CD4-positive, alpha-beta T cell treated with Interleukin-6 at 100 ng/mL for 8 hours (primary cell): ENCODE results near the gene RNF152.
"Not testable (repeated sequence)": the region's sequence is repeated elsewhere in the genome, so short reads cannot be mapped to it uniquely, and the experiment has no call there.

ENCODE experiments used
- DNase-seq: peaks from one replicate; pipeline ENCODE4 v3.0.0-alpha.2; 2020; ENCODE audit warnings: mixed read lengths, low spot score

The RNF152 gene

DNA sequence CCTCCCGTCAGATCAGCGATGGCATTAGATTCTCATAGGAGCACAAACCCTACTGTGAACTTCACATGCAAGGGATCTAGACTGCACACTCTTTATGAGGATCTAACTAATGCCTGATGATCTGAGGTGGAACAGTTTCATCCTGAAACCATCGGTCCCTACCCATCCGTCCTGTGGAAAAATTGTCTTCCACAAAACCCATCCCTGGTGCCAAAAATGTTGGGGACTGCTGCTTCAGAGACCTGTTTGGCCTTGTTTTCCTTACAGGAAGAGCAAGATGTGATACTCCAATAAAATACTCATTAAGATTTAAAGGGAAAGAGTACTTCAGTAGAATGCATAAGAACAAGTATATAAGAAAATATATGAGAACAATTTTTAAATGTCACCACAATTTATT lies 71.1 kb downstream of the RNF152 start:
- DNase-seq = no peak

DNA sequence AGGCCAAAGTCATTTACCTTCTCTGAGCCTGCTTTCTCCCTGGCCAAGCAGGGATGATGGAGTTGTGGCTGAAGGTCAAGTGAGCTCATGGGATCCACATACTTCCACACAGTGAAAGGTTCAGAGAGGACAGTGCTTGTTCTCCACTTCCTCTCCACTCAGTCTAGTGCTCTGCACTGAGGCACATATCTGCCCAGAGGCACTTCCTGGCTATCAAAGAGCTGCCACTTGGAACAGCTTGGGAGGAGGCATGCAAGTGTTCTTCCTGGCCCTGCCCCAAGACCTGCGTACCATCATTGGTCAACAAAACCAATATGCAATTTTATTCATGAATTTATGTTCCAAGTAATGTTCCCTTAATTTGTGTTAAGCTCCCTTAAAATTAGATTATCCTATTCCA lies 71.9 kb downstream of the RNF152 start:
- no peak for DNase-seq

DNA sequence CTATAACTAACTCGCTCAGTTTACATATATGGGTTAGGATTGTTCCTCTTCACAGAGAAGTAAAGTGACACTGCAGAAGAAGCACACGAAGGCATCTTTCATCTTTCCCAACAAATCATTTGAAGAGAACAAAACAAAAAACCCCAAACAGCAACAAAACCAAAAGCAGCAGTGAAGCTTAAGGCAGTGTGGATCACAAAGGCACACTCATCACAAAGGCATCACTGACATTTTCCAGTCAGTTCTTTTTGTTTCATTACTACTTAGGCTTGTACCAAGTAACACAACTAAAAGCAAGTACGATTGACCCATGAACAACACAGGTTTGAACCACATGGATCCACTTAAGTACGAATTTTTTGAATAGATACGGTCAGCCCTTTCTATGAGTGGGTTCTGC lies 75.7 kb downstream of the RNF152 start:
- DNase-seq = no peak

DNA sequence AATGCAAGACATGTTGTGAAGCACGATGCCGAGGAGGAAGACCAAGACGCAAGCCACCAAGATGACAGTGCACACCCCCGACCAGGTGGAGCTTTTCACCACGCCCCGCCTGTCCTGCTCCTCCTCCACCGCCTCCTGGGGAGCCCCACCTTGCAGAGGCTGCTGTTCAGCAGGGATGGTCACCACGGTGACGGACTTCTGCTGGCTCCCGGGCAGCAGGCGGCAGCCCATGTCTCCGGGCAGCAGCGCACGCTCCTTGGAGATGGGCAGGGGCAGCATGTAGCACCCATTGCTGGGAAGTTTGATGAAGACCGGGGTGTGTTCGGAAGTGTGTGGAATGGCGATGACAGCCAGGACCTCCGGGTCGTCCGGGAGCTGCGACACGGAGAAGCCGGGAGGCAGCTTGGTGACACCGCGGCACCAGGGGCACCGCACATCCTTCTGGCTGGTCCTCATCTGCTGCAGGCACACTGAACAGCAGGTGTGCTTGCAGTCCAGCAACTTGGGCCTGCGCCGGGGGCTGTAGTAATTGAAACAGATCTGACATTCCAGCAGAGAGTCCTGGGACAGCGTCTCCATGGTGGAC lies 76.8 kb downstream of the RNF152 start:
- no peak for DNase-seq

DNA sequence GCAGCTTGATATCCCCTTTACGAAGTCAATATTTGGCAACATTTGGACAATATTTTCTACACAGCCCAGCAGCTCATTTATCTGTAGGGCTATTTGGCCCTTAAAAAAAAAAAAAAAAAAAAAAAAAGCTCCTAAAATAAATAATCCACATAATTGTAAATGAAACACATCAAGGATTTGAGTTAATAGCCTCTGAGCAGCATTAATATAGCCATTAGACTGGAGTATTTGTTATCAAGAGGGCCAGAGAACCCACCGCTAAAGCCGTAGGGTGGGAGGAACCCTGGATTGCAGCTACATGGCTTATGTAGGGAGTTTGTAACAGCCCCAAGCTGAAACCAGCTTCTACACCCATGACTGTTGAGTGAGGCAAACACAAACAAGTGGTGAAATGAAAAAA lies 84.5 kb downstream of the RNF152 start:
- no peak for DNase-seq

DNA sequence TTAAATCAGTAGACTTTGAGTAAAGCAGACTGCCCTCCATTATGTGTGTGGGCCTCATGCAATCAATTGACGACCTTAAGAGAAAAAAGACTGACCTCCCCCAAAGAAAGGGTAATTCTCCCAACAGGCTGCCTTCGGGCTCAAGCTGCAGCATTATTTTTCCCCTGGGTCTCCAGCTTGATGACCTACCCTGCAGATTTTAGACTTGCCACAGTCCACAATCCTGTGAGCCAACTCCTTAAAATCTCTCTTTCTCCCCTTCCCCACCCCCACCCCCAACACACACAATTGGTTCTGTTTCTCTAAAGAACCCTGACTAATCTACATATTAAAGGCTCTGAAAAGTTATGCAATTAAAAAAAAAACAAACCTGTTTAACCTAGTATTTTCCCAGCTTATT lies 89.4 kb downstream of the RNF152 start:
- DNase-seq = no peak

DNA sequence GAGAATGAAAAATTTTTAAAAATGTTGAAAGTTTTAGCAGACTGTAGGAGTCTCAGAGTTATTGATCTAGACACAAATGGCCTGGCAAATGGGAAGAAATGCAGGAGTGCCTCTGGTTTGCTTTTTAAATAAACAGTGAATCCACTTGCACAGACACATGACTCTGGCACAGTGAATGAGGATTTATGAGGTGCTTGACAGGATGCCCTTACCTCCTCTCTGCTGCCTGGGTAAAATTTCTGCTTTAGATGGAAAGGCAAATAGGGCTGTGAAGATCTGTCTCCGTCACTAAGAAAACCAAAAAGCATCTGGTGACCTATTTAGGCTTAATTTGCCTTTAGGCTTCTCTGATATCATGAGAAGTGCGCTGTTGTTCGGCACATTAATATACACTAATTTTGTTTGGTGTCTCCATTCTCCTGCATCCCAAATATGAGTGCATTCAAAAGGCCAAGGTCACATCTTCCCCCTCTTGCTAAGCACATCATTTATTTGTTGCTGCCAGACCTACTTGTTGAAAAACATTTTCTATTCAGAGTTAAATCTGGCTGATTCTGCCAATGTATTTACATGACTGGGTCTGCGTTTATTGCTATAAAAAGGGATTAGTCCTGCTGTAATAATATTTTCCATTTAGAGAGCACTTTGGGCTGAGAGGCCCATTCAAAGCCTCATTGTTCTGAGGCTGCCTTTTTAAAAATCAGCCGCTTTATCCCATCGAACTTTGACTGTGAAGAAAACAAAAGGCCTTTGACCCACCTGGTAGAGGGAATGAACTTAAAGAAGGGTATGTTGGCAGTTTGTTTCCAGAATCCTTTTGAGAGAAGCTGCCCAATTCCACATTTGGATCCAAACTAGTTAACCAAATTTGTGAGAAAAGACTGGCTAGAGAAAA lies 94.9 kb downstream of the RNF152 start:
- DNase-seq = no peak

DNA sequence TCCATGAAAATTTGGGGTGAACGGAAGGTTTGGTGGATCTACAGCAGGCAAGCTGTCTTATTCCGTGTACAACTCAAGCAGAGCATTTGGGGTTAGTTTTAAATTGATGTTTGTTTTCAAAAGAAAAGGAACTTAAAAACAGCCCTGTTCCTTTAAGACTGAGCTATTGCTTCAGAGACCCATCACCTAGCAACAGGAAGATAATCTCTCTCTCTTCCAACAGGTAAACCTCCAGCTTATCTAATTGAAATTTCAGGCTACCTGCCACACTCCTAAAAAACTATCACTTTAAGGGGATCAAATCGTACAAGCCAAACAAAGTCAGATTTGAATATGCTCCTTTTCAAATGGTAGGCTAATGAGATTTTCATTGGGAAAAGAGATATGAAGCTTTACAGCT lies 101.8 kb downstream of the RNF152 start:
- no peak for DNase-seq

DNA sequence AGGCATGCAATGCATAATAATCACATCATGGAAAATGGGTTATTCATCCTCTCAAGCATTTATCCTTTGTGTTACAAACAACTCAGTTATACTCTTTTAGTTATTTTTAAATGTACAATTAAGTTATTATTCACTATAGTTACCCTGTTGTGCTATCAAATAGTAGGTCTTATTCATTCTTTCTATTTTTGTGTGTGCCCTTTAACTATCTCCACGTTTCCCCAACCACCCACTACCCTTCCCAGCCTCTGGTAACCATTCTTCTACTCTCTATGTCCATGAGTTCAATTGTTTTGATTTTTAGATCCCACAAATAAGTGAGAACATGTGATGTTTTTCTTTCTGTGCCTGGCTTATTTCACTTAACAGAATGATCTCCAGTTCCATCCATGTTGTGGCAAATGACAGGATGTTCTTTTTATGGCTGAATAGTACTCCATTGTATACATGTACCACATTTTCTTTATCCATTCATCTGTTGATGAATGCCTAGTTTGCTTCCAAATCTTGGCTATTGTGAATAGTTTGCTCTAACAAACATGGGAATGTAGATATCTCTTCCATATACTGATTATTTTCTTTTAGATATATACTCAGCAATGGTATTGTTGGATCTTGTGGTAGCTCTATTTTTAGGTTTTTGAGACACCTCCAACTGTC lies 105.7 kb downstream of the RNF152 start:
- DNase-seq = not testable (repeated sequence)

DNA sequence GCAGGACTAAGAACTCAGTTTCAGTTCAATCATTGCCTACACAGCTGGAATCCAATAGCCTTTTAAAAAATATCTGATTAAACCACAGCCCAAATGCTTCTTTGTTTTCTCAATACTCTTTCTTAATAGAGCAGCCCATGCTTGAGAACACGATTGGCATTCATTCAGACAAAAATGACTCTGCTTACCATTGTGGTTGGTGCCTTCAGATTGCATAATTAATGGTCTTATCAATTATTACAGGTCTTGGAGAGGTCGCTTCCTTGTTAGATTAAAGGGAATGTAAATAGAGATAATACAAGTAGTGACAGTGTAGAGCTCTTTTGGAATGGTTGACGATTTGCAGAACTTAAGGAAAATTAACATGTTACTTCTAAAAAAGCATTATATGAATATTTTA lies 107.2 kb downstream of the RNF152 start:
- no peak for DNase-seq

DNA sequence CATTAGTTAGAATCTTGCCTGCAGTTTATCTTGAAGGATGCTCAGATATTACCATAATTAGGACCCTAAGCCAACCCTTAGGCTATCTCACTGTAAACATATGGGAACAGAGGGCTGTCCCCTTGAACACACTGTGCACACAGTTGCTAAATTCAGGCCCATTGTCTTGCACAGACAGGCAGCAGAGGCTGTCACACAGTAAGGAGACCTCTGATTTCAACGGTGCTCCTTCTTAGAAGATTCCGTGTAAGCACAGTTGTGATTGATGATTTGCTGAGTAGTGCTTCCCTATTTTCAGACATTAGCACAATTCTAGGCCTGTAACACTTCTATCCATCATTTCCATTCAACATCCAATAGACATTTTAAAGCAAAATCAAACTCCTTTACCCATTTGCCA lies 108.0 kb downstream of the RNF152 start:
- no peak for DNase-seq

DNA sequence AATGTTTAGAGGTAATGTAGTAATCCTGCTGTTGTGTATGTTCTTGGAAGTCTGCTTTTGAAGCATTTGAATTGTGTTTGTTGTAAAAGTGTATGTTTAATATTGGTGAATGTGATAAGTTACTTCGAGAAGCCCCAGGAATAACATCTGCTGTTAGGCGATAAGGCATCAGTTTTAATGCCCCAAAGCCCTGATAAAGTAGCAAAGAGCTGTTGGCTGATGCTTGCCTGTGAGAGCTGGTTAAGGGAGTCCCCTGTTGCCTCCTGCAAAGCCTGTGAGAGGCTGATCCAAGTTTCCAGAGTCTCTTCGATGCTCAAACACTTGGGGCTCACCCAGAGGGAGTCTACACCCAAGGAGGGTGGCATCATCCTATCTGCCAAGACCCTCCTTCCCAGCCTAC lies 110.3 kb downstream of the RNF152 start:
- DNase-seq = no peak

DNA sequence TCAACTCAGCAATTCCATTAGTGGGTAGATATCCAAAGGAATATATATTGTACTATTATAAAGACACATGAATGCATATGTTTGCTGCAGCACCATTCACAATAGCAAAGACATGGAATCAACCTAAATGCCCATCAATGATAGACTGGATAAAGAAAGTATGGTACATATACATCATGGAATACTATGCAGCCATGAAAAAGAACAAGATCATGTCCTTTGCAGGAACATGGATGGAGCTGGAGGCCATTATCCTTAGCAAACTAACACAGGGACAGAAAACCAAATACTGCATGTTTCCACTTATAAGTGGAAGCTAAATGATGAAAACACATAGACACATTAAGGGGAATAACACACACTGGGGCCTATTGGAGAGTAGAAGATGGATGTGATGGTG lies 116.6 kb downstream of the RNF152 start:
- not testable (repeated sequence) for DNase-seq

DNA sequence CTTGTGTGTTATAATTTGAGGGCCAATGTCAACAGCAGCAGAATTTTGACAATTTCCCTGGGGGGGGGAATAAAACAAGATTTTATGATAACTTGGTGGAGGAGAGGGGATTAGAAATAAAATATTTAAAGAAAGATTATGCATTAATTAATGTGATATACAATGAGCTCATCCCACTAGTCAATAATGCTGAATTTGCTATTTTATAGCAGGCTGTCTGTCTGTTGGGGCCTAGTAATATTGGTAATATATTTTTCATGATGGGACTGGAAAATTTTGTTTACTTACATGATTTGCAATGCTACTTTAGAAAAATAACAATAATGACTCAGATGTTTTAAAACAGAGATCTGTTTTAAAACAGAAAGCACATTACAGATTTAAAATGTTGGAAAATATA lies 118.0 kb downstream of the RNF152 start:
- DNase-seq = no peak

DNA sequence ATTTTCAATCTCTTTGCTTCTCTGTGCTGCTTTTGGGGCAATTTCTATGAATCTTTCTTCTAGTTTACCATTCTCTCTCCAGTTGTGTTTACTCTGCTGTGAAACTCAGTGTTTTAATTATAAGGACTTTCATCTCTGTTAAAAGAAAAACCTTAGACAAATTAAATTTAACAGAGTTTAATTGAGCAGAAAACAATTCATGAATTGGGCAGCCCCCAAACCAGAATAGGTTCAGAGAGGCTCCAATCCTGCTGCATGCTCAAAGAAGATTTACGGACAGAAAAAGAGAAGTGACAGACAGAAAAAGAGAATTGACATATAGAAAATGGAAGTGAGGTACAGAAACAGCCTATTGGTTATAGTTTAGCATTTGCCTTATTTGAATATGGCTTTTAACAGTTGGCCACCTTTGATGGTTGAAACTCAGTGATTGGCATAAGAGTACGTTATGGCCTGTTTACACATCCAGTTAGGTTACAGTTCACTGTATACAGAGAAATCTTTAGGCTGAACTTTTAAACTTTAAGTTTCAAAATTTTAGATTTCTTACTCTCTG lies 120.4 kb downstream of the RNF152 start:
- DNase-seq = no peak

DNA sequence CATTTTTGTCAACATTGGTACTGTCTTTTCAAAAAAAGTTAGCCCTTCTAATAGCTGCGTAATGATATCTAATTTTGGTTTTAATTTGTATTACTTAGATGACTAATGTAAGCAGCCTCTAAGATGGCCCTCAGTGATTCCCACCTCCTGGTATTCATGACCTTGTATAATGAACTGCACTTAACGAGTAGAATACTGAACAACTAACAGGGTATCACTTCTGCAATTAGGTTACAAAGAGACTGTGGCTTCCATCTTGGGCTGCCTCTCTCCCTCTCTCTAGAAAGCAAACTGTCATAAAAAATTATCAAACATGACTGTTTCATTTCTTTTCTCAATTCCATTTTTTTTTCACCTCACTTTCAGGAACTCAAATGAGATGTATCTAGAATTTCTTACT lies 120.9 kb downstream of the RNF152 start:
- no peak for DNase-seq

DNA sequence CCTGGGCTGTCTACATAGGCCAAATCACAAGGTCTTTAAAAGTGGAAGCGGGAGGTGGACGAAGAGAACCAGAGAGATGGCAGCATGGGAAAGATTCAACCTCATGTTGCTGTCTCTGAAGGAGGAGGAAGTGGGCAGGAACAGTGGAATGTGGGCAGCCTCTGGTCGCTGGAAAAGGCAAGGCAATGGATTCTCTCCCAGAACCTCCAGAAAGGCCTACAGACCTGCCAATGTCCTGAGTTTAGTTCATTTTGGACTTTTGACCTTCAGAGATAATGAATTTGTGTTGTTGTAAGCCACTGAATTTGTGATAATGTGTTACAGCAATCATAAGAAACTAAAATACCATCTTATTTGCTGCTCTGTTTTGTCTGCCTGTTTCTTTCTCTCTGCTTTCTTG lies 122.5 kb downstream of the RNF152 start:
- DNase-seq = no peak

DNA sequence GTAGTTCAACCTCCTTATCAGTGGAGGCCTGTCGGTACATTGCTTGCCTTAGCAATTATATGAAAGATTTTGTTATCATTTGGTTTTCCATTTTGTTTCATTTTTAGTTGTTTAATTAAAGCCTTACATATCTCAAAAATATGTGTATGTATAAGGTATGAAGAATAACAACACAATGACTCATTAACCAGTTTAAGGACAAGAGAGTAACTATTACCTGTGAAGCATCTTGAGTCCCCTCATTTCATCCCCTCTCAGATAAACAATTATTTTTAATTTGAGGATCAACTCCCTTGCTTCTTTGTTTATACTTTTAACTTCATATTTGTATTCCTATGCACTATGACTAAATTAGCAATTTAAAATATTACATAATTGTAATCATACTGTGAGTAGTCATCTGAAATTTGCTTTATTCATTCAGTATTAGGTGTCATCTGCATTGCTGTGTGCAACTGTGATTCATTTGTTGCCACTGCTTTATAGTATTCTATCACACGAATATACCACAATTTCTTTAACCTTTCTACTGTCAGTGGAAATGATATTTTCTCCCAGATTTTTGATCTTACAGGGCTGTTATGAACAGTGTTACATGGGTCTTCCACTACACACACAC lies 126.4 kb downstream of the RNF152 start:
- DNase-seq = no peak

DNA sequence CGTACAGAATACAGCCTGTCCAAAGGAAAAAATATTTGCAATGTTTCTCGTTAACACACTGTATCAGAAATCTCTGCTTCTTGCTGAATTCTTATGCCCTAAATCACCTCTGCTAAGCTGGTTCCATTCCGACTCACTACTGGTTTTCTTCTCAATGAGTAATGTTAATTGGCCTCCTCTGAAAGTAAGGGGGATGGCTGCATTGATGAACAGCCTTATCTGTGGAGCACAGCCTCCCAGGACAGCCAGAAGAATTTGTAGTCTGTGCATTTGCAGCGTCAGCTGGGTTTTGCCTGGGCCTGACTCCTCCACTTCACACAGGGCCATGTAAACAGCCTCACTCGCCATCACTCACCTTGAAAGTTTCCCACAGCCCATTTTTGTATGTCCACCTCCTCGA lies 127.7 kb downstream of the RNF152 start:
- DNase-seq = no peak

DNA sequence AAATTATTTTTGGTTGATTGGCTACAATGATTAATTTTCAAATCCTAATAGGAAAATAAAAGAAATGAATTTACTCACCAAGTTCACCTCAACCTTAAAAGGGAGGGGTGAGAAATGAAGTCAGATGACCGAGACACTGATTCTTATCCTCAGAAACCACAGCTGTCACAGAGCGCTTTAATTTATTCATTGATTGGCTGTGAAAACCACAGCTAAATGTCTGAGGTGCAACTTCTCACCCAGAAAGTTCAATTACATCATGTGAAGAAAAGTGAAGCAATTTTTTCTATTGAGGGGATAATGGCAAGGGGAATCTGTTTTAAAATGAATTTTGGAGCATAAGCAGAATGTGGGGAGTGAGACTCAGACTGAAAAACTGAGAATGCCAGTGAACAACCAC lies 128.4 kb downstream of the RNF152 start:
- no peak for DNase-seq

DNA sequence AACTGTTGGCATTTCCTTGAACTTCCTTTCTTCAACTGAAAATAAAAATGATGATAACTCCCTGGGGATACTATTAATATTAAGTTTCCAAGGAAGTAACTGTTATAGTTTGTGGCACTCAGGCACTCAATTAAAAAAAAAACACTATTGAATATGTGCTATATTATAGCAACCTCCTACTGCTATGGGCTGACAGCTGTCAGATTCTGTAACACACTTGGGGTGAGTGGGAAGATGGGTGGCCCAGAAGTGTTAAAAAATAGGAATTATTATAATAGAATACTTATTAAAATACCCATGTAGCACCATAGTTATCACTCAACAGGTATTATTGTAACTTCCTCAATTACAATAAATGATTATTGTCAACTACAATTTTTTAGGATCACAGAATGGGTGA lies 130.9 kb downstream of the RNF152 start:
- no peak for DNase-seq
